A673 (cell line): ENCODE data around the gene IFNA1. TPM values are rescaled to one million over a fixed set of nuclear protein-coding genes. Genes with fewer than 3 reads are reported as not detected.

Source experiments
- BruUV-seq: library from RNA; stranded (reverse); fragments of 400-500 nt; replicated peaks from 2 replicates; lab custom pipeline; 2021; lab: Mats Ljungman, UMichigan
- CTCF ChIA-PET: fragments of 300-600 bp; sonication (Branson Sonifier 250); formaldehyde crosslinking; loops from one replicate; lab custom pipeline; 2022; ENCODE audit warnings: antibody characterized with exemption; lab: Charles Lee
- POLR2A ChIA-PET: fragments of 300-600 bp; sonication (Branson Sonifier 250); formaldehyde crosslinking; loops from one replicate; lab custom pipeline; 2022; ENCODE audit warnings: antibody characterized with exemption; ENCODE audit not compliant: low non-redundant PET; lab: Charles Lee
- DNase-seq: peaks from one replicate; pipeline ENCODE4 v3.0.0-alpha.2; 2015; ENCODE audit warnings: low spot score
- H3K27ac ChIP-seq: fragments of 200-600 bp; sonication (generic); 2 replicates; pipeline ENCODE4 v1.5.1; 2016; ENCODE audit warnings: mixed run types, low read depth, mild to moderate bottlenecking, mixed read lengths, antibody characterized with exemption, low read length; ENCODE audit not compliant: poor library complexity, severe bottlenecking
- H3K27me3 ChIP-seq: fragments of 200-600 bp; sonication (generic); replicated peaks from 2 replicates; pipeline ENCODE4 v1.6.1; 2017; ENCODE audit warnings: mixed run types, low read depth, mild to moderate bottlenecking, mixed read lengths, antibody characterized with exemption, low read length; ENCODE audit not compliant: insufficient read depth, poor library complexity
- H3K36me3 ChIP-seq: fragments of 200-600 bp; sonication (generic); 2 replicates; pipeline ENCODE4 v1.6.1; 2016; ENCODE audit warnings: mixed run types, mild to moderate bottlenecking, mixed read lengths, antibody characterized with exemption, low read length; ENCODE audit not compliant: insufficient read depth, poor library complexity, severe bottlenecking
- H3K4me1 ChIP-seq: fragments of 200-600 bp; sonication (generic); 2 replicates; pipeline ENCODE4 v1.6.1; 2017; ENCODE audit warnings: mixed run types, mild to moderate bottlenecking, mixed read lengths, antibody characterized with exemption, low read length; ENCODE audit not compliant: insufficient read depth, poor library complexity, severe bottlenecking
- H3K4me3 ChIP-seq: fragments of 200-600 bp; sonication (generic); 2 replicates; pipeline ENCODE4 v1.5.1; 2016; ENCODE audit warnings: low read depth, mixed run types, mild to moderate bottlenecking, mixed read lengths, low read length; ENCODE audit not compliant: poor library complexity, severe bottlenecking
- H3K9me3 ChIP-seq: fragments of 200-600 bp; sonication (generic); 2 replicates; pipeline ENCODE4 v1.6.1; 2016; ENCODE audit warnings: mixed run types, low read depth, mild to moderate bottlenecking, mixed read lengths, antibody characterized with exemption, low read length; ENCODE audit not compliant: poor library complexity, severe bottlenecking
- CTCF ChIP-seq: fragments of 300-800, 200-600 bp; sonication (generic); conservative IDR thresholded peaks from 2 replicates; pipeline ENCODE4 v1.5.1; 2017; ENCODE audit warnings: low read depth, mild to moderate bottlenecking, antibody characterized with exemption, low read length, moderate library complexity, mixed read lengths
- EZH2 ChIP-seq: fragments of 200-600 bp; sonication (generic); IDR thresholded peaks from 2 replicates; pipeline ENCODE4 v1.6.1; 2017; ENCODE audit warnings: borderline replicate concordance, low read depth, mild to moderate bottlenecking, mixed read lengths, antibody characterized with exemption, low read length; ENCODE audit not compliant: poor library complexity, severe bottlenecking
- intact Hi-C: fragments of 100-400 bp; cut with micrococcal nuclease; formaldehyde crosslinking; loops from one replicate; pipeline ENCODE4 v1.10.0; 2022; ENCODE audit not compliant: unreplicated experiment
- total RNA-seq: library from RNA; stranded (reverse); gene quantifications from 2 replicates; pipeline ENCODE4 v1.2.3, GENCODE V29; 2021

IFNA1 gene
- total RNA-seq, 1 experiment from 2014 or later = not detected

GRCh38 chr9:21413151-21413550 lies 27.1 kb upstream of the IFNA1 start:
- no peak for DNase-seq
- ChIA-PET CTCF (no interaction called here), POLR2A (no interaction called here)
- Histone ChIP-seq H3K4me3 (no peak overlapping the region), H3K9me3 (no peaks in the 10 kb centered on the region), H3K36me3 (no peaks in the 10 kb centered on the region), H3K4me1 (no peaks in the 10 kb centered on the region), H3K27me3 (peaks cover 9% of the 10 kb centered on the region), H3K27ac (no peak overlapping the region)
- BruUV-seq = no TSS peak
- intact Hi-C loops = no loop called here
- TF ChIP-seq EZH2 = no peak
- TF ChIP-seq CTCF = no peak

GRCh38 chr9:21413624-21414023 lies 26.6 kb upstream of the IFNA1 start:
- no peak for DNase-seq
- CTCF ChIA-PET = no interaction called here
- POLR2A ChIA-PET = no interaction called here
- Histone ChIP-seq H3K4me1 (no peaks in the 10 kb centered on the region), H3K4me3 (no peak overlapping the region), H3K9me3 (no peaks in the 10 kb centered on the region), H3K27me3 (peaks cover 9% of the 10 kb centered on the region), H3K27ac (no peak overlapping the region), H3K36me3 (no peaks in the 10 kb centered on the region)
- intact Hi-C loops = no loop called here
- BruUV-seq = no TSS peak
- TF ChIP-seq CTCF (peak; percentile 29; the same call in 1 of the 2 replicates), EZH2 (no peak)

- no TSS peak for BruUV-seq
- Histone ChIP-seq H3K4me3 (no peak overlapping the region), H3K27me3 (peaks cover 9% of the 10 kb centered on the region), H3K9me3 (no peaks in the 10 kb centered on the region), H3K4me1 (no peaks in the 10 kb centered on the region), H3K36me3 (no peaks in the 10 kb centered on the region), H3K27ac (no peak overlapping the region)
- DNase-seq = no peak
- ChIA-PET CTCF (no interaction called here), POLR2A (no interaction called here)
- TF ChIP-seq EZH2 (no peak), CTCF (no peak)
- intact Hi-C loops = no loop called here
Measured at GRCh38 chr9:21414220-21414940, 25.9 kb upstream of the IFNA1 start.
